KOPT-K1 (cell line): ENCODE results near the gene NEDD4L.

Experiments used
- H3K27ac ChIP-seq: fragments of 200-600 bp; sonication (generic); 2 replicates; pipeline ENCODE4 v1.5.1; 2016; ENCODE audit warnings: antibody characterized with exemption, mild to moderate bottlenecking, low read depth, low read length; ENCODE audit not compliant: poor library complexity, severe bottlenecking
- H3K36me3 ChIP-seq: fragments of 200-600 bp; sonication (generic); 2 replicates; pipeline ENCODE4 v1.5.1; 2017; ENCODE audit warnings: antibody characterized with exemption, mild to moderate bottlenecking, low read length, moderate library complexity; ENCODE audit not compliant: insufficient read depth
- H3K9me3 ChIP-seq: fragments of 200-600 bp; sonication (generic); 2 replicates; pipeline ENCODE4 v1.5.1; 2017; ENCODE audit warnings: antibody characterized with exemption, low read length, mild to moderate bottlenecking; ENCODE audit not compliant: insufficient read depth, poor library complexity, severe bottlenecking

NEDD4L gene

DNA sequence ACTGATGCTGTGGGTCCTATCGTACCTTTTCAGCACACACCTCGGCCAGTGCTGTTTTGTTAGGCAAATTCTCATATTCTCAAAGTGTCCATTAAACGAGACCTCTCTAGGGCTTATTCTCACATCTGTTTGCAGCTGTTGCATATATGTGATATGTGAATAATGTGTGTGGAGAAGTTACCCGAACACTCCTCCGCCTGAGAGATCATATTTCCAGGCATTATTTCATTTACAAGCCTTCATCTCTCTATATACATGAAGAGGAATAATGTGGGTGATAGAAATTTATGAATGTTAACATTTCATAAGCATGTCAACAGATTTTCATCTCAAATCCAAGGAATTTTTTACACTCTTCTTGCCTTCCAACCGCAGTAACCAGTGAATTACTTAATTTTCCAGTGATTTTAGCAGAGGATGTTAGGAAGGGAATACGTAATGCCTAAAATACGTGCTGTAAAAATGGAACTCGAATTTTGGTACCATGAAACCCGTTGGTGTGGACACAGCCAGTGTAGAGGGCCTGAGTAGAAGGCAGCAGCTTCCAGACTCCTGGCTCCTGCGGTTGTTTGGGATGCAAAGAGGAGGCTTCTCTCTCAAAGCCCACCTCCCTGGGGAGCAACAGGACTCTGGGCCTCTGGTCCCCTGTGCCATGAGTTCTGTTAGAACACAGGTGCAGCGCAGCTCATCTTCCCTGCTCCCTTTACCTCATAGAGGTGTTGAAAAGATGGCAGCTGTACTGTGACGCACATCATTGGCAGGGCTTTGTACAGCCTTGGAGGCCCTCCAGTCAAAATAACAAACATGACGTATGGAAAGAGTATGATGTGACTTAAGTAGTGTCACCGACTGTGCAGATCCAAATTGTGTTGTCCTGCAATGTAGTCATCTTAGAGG lies 280.1 kb downstream of the NEDD4L start:
- Histone ChIP-seq H3K27ac (no peak overlapping the region), H3K36me3 (no peaks in the 10 kb centered on the region), H3K9me3 (no peaks in the 10 kb centered on the region)

GRCh38 chr18:58324824-58325480 lies 280.9 kb downstream of the NEDD4L start:
- no peaks in the 10 kb centered on the region for H3K36me3 ChIP-seq
- no peak overlapping the region for H3K27ac ChIP-seq
- H3K9me3 ChIP-seq, result no peaks in the 10 kb centered on the region

DNA sequence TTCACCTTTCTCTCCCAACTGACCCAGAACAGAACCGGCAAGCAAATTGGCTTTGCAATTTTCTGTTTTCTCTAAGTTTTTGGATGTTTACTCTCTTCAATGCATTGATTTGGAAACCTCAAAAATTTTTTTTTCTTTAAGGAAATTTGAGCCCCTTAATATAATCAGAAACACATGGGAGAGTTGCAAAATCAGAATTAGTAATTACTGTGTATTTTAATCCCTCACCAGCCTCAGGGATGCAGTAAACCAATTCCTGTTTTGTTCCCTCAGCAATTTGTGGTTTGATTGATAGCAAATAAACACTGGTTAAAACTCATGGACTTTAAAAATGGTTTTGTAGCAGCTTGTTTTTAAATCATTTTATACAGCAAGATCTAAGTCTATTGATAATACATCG lies 281.5 kb downstream of the NEDD4L start:
- H3K36me3 ChIP-seq, result no peaks in the 10 kb centered on the region
- no peaks in the 10 kb centered on the region for H3K9me3 ChIP-seq
- H3K27ac ChIP-seq, result no peak overlapping the region

GRCh38 chr18:58334061-58334460 lies 290.0 kb downstream of the NEDD4L start:
- no peaks in the 10 kb centered on the region for H3K9me3 ChIP-seq
- H3K27ac ChIP-seq, result no peak overlapping the region
- H3K36me3 ChIP-seq, result no peaks in the 10 kb centered on the region

- no peak overlapping the region for H3K27ac ChIP-seq
- no peaks in the 10 kb centered on the region for H3K9me3 ChIP-seq
- no peaks in the 10 kb centered on the region for H3K36me3 ChIP-seq
Observed at GRCh38 chr18:58335223-58335622, 291.2 kb downstream of the NEDD4L start.

DNA sequence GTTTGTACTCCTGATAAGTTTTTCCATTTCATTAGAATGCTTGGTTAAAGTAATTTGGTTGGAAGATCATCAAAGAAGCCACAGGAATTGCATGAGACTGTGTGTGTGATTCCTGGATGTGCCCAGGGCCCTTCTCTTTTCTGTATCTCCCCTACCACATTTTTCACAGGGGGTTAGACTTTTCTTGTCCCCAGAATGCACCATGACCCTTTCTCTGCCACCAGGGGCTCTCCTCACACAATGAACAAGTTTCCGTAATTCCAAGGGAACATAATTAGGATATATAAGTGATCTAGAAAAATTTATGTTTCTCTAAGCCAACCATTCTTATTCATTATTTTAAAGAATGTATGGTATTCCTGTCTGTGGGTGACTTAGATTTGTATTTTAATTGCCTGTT lies 291.8 kb downstream of the NEDD4L start:
- no peak overlapping the region for H3K27ac ChIP-seq

DNA sequence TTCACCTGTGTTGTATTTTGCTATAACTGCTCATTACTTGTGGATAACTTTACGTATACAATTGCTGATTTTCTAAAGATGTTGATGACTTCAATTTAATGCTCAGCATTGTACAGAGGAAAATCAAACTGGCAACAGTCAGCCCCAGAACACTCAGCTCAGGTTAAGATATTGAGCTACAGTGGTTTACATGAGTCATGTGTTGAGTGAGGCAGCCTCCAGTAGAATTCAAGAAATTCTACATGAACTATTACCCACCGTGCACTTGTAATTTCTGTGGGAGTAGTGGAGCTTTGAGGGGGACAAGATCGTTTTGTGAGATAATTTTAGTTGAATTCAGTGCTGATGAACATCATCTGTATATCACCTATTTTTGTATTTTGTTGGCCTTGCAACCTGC lies 292.6 kb downstream of the NEDD4L start:
- Histone ChIP-seq H3K9me3 (no peaks in the 10 kb centered on the region), H3K27ac (no peak overlapping the region), H3K36me3 (no peaks in the 10 kb centered on the region)

More for the DNA sequence above, 291.8 kb downstream of the NEDD4L start:
- H3K9me3 ChIP-seq, result no peaks in the 10 kb centered on the region
- H3K36me3 ChIP-seq, result no peaks in the 10 kb centered on the region

- no peaks in the 10 kb centered on the region for H3K36me3 ChIP-seq
- no peak overlapping the region for H3K27ac ChIP-seq
- no peaks in the 10 kb centered on the region for H3K9me3 ChIP-seq
Observed at GRCh38 chr18:58337285-58337684, 293.3 kb downstream of the NEDD4L start.

- Histone ChIP-seq H3K36me3 (no peaks in the 10 kb centered on the region), H3K27ac (no peak overlapping the region), H3K9me3 (no peaks in the 10 kb centered on the region)
Observed at GRCh38 chr18:58337686-58338085, 293.7 kb downstream of the NEDD4L start.

- Histone ChIP-seq H3K27ac (no peak overlapping the region), H3K36me3 (no peaks in the 10 kb centered on the region), H3K9me3 (no peaks in the 10 kb centered on the region)
Observed at GRCh38 chr18:58338141-58338540, 294.1 kb downstream of the NEDD4L start.

DNA sequence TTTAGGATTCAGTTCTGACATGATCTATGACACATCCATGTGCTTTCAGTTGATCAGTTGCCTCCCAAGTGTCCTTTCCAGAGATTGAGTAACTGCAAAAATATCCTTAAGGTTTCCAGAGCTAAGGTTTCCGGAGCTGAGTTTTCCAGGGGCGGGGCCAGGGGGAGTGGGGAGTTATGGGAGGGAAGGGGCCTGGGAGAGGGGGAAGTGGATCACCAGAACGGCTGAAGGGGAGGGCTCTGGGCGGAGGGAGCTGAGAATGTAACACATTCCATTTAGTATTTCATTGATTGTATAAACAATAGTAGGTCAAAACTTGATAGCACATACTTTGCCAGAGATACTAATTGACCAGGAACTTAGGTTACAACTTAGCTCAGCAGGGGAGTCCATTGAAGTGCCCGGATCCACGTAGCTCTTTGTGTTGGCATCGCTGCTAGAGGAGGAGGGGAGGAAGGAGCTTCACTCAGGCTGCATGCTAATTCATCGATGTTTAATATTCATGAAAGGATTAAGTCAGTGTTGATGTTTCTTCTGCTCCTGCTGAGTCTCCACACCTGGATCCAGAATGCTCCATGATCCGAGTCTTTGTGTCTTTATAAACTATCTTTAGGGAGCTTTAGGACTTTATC lies 295.1 kb downstream of the NEDD4L start:
- H3K36me3 ChIP-seq, result no peaks in the 10 kb centered on the region
- no peak overlapping the region for H3K27ac ChIP-seq
- H3K9me3 ChIP-seq, result no peaks in the 10 kb centered on the region

DNA sequence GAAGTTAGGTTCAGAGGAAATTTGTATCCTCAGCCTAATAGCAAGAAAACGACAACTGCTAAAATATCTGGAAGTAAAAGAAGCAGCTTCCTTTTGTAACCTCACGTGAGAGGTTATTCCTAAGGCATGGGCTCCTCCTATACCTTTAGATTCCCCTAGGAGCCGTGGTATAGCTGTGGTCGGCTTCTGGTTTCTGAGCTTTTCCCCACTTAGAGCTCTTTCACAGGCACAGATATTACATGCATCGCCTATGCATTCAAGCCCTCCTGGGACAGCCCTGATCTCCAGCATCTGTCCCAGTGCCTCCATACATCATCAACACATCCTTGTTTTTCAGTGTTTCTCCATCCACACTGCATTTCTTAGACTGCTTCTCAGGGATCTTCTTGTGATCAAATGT lies 295.9 kb downstream of the NEDD4L start:
- H3K27ac ChIP-seq, result no peak overlapping the region
- H3K9me3 ChIP-seq, result no peaks in the 10 kb centered on the region
- no peaks in the 10 kb centered on the region for H3K36me3 ChIP-seq

DNA sequence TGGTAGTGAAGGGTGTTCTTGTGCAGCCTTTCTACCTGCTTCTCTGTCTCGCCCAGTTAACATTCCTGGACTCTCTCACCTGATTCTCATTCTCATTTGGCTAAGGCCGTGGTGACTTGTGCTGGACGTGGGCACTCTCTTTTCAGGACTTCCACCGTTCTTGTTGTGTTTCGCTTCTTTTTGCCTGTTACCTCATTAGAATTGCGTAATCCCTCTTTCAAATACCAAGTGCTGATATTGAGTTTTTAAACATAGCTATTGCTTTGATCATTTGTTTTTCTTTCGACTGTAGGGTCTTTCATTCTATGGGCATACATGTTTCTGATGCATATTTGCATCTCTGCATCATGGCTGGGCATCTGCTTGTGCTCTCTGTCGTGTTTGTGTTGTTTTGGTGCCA lies 297.9 kb downstream of the NEDD4L start:
- no peaks in the 10 kb centered on the region for H3K9me3 ChIP-seq
- no peaks in the 10 kb centered on the region for H3K36me3 ChIP-seq
- no peak overlapping the region for H3K27ac ChIP-seq

GRCh38 chr18:58344080-58344670 lies 300.1 kb downstream of the NEDD4L start:
- H3K36me3 ChIP-seq, result no peaks in the 10 kb centered on the region

GRCh38 chr18:58344861-58345463 lies 300.9 kb downstream of the NEDD4L start:
- no peak overlapping the region for H3K27ac ChIP-seq

More at GRCh38 chr18:58344080-58344670, 300.1 kb downstream of the NEDD4L start:
- Histone ChIP-seq H3K27ac (no peak overlapping the region), H3K9me3 (no peaks in the 10 kb centered on the region)

More at GRCh38 chr18:58344861-58345463, 300.9 kb downstream of the NEDD4L start:
- H3K36me3 ChIP-seq, result no peaks in the 10 kb centered on the region
- H3K9me3 ChIP-seq, result no peaks in the 10 kb centered on the region
